ENCODE data around the gene EFNB3.

EFNB3 gene

GRCh38 chr17:7717756-7718350, 12.9 kb downstream of the EFNB3 start:
- POLR2A ChIA-PET = interaction anchor here (0.7 to 3.2 kb wide), 8 partner anchors 13 to 139 kb away, joined by 4 to 51 read pairs (median 6); partner anchors contain the start of genes EFNB3, MPDU1, NAA38 and TP53
- TF ChIP-seq ZNF426 (tag by site-specific recombination; IDR thresholded peaks at IDR 0.05) (no peak), ZNF24 (tag by site-specific recombination; IDR thresholded peaks at IDR 0.05) (no peak), ZNF600 (tag by site-specific recombination; IDR thresholded peaks at IDR 0.05) (peak; percentile 81), ZNF398 (tag by site-specific recombination; IDR thresholded peaks at IDR 0.05) (peak; percentile 91), ZNF791 (tag by site-specific recombination; IDR thresholded peaks at IDR 0.05) (no peak), ZNF341 (tag by site-specific recombination; IDR thresholded peaks at IDR 0.05; ENCODE audit: low read depth) (peak; percentile 80), ZNF148 (tag by site-specific recombination; IDR thresholded peaks at IDR 0.05; ENCODE audit: borderline replicate concordance) (0 out of 2 replicates have a peak, but pooled peaks have one; percentile 30), WT1 (tag by site-specific recombination; IDR thresholded peaks at IDR 0.05) (no peak), MYNN (tag by site-specific recombination; IDR thresholded peaks at IDR 0.05; ENCODE audit: borderline replicate concordance) (0 out of 2 replicates have a peak, but pooled peaks have one; percentile 5), ZNF121 (tag by site-specific recombination; IDR thresholded peaks at IDR 0.05) (no peak), ZBTB7A (tag by site-specific recombination; IDR thresholded peaks at IDR 0.05; ENCODE audit: low read depth) (peak; percentile 64; the same call in 1 of the 2 replicates), ZNF366 (tag by site-specific recombination; conservative IDR thresholded peaks at IDR 0.05) (0 out of 2 replicates have a peak, but pooled peaks have one; percentile 6), ZNF664 (tag by site-specific recombination; IDR thresholded peaks at IDR 0.05) (no peak), ZFP37 (tag by site-specific recombination; IDR thresholded peaks at IDR 0.05) (no peak), ZNF777 (tag by site-specific recombination; IDR thresholded peaks at IDR 0.05; ENCODE audit: borderline replicate concordance) (0 out of 2 replicates have a peak, but pooled peaks have one; percentile 24)
- TF ChIP-seq, protein P1, sequence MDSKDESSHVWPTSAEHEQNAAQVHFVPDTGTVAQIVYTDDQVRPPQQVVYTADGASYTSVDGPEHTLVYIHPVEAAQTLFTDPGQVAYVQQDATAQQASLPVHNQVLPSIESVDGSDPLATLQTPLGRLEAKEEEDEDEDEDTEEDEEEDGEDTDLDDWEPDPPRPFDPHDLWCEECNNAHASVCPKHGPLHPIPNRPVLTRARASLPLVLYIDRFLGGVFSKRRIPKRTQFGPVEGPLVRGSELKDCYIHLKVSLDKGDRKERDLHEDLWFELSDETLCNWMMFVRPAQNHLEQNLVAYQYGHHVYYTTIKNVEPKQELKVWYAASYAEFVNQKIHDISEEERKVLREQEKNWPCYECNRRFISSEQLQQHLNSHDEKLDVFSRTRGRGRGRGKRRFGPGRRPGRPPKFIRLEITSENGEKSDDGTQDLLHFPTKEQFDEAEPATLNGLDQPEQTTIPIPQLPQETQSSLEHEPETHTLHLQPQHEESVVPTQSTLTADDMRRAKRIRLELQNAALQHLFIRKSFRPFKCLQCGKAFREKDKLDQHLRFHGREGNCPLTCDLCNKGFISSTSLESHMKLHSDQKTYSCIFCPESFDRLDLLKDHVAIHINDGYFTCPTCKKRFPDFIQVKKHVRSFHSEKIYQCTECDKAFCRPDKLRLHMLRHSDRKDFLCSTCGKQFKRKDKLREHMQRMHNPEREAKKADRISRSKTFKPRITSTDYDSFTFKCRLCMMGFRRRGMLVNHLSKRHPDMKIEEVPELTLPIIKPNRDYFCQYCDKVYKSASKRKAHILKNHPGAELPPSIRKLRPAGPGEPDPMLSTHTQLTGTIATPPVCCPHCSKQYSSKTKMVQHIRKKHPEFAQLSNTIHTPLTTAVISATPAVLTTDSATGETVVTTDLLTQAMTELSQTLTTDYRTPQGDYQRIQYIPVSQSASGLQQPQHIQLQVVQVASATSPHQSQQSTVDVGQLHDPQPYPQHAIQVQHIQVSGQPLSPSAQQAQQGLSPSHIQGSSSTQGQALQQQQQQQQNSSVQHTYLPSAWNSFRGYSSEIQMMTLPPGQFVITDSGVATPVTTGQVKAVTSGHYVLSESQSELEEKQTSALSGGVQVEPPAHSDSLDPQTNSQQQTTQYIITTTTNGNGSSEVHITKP (tag by site-specific recombination; IDR thresholded peaks at IDR 0.05) = peak; percentile 93
- TF ChIP-seq, protein P2, sequence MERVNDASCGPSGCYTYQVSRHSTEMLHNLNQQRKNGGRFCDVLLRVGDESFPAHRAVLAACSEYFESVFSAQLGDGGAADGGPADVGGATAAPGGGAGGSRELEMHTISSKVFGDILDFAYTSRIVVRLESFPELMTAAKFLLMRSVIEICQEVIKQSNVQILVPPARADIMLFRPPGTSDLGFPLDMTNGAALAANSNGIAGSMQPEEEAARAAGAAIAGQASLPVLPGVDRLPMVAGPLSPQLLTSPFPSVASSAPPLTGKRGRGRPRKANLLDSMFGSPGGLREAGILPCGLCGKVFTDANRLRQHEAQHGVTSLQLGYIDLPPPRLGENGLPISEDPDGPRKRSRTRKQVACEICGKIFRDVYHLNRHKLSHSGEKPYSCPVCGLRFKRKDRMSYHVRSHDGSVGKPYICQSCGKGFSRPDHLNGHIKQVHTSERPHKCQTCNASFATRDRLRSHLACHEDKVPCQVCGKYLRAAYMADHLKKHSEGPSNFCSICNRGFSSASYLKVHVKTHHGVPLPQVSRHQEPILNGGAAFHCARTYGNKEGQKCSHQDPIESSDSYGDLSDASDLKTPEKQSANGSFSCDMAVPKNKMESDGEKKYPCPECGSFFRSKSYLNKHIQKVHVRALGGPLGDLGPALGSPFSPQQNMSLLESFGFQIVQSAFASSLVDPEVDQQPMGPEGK (tag by site-specific recombination; IDR thresholded peaks at IDR 0.05) = peak; percentile 71
- H3K4me3 ChIP-seq (ENCODE audit: low read depth, low read length) = peak overlapping the region; percentile 54
- no peaks in the 10 kb centered on the region for H3K9me3 ChIP-seq (ENCODE audit: control insufficient read depth, insufficient read depth, low read depth, low read length)
- peaks cover 9% of the 10 kb centered on the region for H3K4me1 ChIP-seq (ENCODE audit: control insufficient read depth, insufficient read depth, low read length)
- H3K27ac ChIP-seq (ENCODE audit: extremely low read depth, low read depth, low read length) = no peak overlapping the region; the same call in 1 of the 2 replicates
- CTCF ChIA-PET = interaction anchor here (0.6 to 2.5 kb wide), 5 partner anchors 12 to 366 kb away, joined by 3 to 49 read pairs (median 8); partner anchors contain the start of genes EFNB3, NAA38, TP53 and WRAP53
- H3K36me3 ChIP-seq (ENCODE audit: control insufficient read depth in 2 of 2, insufficient read depth in 1 of 2, low read length in 2 of 2) = no peaks in the 10 kb centered on the region

Measured in HEK293 (cell line).